Hippocampal formation (tissue), 2 donors: ENCODE results near the gene ABCC2.

ENCODE experiments used
- DNase-seq, 2 donors: peaks; one replicate each; lab custom pipeline; 2025; lab: John Stamatoyannopoulos, UW

ABCC2 gene

DNA sequence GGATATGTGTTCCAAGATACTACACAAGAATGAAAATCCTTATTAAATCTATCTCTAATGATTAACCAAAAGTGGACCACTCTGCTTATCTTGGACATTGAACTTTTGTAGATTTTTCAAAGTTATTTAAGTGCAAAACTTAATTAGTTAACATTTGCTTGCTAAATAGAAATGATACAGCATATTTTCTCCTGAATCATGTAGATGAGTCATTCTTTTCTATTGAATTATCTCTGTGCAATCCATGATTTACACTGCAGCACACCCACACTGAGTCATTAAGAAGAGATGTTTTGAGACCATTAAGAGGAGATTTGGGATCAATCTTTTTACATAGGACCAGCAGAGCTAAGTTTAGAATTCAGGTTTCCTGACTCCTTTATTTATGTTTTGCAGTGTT lies 6.6 kb upstream of the ABCC2 start:
- no peak for DNase-seq

GRCh38 chr10:99777918-99778714 lies 4.3 kb upstream of the ABCC2 start:
- no peak for DNase-seq

DNA sequence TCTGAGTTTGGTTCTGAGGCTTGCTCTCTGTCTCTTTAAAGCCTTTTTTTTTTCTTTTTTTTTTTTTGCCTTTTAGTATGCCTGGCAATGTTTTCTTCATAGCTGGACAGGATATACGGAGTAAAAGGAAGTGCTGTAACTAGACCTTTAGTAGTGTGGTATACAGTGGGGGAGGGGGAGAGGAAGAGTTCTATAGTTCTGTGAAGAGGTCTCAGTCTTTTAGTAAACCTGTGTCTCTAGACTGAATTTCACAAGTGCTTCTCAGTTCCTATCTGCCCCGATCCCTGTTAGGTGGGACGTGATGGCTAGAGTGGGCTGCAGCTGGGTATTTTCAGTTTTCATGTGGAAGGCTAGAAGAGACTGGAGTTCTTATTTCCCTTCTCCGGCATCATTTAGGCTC lies 3.1 kb upstream of the ABCC2 start:
- no peak for DNase-seq

- no peak for DNase-seq
These were observed 558 bp upstream of the ABCC2 start for GRCh38 chr10:99781734-99782429.

- DNase-seq = no peak
These were observed 1.7 kb downstream of the ABCC2 start for GRCh38 chr10:99784016-99784726.

DNA sequence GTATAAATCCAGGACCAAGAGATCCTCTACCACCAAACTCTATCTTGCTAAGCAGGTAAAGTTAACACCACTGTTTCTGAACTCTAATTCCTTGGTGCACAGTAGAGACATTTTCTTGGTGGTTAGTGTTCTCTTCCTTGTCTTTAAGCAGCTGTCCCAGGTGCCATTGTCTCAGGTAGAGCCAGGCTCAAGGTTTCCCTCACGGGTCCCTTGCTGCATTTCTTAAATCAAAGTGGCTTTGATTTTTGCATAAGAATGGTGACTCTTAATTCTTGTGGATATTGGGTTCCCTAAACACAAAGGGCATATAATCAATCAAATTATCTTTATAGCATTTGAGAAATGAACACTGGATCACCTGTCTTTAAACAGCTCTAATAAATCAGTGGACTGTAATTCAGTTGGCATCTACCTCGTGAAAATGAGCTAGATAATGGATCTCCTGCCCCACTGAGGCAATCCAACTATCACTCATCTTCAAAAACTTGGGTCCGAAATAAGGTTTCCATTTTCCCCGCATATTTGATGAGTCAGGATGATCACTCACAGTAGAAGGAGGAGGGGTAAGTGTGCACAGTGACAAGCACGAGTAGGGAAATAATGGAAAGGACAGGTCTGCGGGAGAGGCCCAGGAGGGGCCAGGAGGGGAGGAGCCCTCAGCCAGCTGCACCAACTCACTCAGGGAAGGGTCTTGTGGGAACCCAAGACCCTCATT lies 2.4 kb downstream of the ABCC2 start:
- no peak for DNase-seq

DNA sequence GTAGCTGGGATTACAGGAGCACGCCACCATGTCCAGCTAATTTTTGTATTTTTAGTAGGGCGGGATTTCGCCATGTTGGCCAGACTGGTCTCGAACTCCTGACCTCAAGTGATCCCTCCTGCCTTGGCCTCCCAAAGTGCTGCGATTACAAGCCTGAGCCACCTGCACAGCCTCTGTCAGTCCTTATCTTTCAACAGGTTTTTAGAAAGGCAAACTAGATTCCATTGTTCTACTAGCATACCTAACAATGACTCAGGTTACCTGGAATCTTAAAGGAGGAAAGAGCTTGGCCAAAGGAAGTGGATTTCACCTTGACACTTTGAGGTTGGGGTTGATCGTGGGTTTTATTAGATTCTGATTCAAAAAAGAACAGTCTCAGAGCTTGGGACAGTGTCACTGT lies 3.2 kb downstream of the ABCC2 start:
- no peak for DNase-seq

GRCh38 chr10:99787311-99787710 lies 4.9 kb downstream of the ABCC2 start:
- DNase-seq = no peak

DNA sequence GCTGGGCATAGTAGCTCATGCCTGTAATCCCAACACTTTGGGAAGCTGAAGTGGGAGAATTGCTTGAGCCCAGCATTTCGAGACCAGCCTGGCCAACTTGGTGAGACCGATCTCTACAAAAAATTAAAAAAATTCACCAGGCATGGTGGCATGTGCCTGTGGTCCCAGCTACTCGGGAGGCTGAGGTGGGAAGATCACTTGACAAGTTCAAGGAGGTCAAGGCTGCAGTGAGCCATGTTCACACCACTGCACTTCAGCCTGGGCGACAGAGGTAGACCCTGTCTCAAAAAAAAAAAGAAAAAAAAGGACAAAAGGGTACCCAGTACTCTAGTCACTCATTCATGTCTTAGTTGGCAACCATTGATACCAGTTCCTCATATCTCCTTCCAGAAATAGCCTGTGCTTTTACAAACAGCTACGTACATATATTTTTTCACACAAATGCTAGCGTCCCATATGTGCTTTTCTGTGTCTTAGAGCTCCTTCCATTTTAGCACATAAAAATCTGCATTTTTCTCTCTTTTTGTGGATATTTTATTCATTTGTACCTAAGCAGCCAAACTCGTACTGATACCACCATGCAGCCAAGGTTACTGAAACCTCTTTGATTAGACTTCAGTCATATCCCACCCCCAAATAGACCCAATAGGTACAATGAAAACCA lies 5.5 kb downstream of the ABCC2 start:
- DNase-seq = no peak

GRCh38 chr10:99788598-99789256 lies 6.3 kb downstream of the ABCC2 start:
- DNase-seq = peak in 1 of 2 donors; percentile 18

DNA sequence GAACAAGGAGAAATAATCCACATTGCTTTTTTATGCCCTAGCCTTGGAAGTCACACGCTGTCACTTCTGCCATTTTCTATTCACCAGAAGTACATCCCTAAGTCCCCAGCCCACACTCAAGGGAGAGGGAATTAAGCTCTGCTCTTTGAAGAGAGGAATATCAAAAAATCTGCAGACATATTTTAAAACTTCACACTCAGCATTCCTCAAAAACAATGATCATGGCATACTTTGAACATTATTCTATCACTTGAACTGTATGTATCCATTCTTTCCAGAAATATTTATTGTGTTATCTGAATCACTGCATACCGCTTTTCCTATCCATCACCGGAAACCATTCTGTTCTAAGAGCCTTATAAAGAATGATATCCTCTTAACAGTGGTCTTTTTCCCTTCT lies 9.4 kb downstream of the ABCC2 start:
- no peak for DNase-seq

DNA sequence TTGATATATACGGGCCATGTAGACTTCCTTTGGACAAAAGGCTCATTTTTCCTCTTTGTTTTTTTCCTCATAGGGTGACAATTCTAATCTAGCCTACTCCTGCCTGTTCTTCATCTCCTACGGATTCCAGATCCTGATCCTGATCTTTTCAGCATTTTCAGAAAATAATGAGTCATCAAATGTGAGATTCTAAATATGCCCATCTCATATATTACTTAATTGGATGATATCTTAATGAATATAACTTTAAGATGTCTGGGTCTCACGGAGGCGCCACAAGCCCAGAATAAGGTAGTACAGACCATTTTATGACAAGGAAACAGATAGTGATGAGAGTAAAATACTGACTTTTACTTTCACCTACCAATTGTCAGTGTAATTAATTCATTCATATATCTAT lies 11.4 kb downstream of the ABCC2 start:
- no peak for DNase-seq

- no peak for DNase-seq
These were observed 14.5 kb downstream of the ABCC2 start for GRCh38 chr10:99796928-99797327.

- DNase-seq = no peak
These were observed 15.6 kb downstream of the ABCC2 start for GRCh38 chr10:99798031-99798430.

DNA sequence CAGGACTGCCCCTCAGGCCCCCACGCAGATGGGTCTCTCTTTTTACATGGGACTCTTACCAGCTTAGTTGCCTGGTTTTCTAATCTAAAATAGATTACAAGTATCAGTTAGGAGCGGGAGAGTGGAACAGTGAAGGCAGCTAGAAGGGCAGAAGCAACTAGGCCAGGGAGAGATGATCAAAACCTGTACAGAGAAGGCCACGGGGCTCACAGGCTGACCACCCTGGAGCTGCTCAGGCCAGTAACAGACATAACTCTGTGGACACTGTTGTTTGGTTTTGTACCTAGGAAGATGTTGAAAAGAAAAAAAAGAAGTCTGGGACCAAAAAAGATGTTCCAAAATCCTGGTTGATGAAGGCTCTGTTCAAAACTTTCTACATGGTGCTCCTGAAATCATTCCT lies 16.5 kb downstream of the ABCC2 start:
- DNase-seq = no peak

DNA sequence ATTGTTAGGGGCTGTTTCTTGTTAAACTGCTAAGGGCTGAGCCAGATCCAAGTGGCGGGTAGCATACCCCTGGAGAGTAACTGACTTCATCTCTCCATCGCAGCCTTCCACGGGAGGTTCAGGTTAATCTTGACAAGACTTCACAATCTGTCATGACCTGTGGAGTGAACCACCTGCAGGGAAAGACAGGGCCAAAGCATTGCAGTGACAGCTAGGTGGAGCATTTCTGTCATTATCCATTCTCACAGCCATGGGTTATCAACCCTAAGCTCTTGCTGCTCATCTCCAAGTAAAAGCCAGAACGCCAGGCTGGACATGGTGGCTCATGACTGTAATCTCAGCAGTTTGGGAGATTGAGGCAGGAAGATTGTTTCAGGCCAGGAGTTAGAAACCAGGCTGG lies 17.2 kb downstream of the ABCC2 start:
- DNase-seq = no peak

- DNase-seq = no peak
These were observed 22.0 kb downstream of the ABCC2 start for GRCh38 chr10:99804471-99804870.

DNA sequence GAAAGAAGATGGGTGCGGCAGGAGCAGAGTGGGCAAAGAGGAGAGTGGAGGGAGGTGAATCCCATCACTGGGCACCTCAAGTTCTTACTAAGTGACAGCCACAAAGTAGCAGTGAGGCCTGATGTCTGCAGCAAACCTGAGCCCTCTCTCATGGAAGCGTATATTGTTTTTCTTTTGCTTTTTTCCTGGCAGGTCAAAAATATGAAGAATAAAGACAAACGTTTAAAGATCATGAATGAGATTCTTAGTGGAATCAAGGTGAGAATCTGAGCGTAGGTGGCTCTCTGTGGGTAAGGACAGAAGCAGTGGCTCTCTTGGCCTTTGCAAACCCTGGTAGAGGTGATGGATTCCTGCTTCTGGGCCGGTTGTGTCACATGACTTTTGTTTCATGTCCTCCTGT lies 22.8 kb downstream of the ABCC2 start:
- DNase-seq = no peak

DNA sequence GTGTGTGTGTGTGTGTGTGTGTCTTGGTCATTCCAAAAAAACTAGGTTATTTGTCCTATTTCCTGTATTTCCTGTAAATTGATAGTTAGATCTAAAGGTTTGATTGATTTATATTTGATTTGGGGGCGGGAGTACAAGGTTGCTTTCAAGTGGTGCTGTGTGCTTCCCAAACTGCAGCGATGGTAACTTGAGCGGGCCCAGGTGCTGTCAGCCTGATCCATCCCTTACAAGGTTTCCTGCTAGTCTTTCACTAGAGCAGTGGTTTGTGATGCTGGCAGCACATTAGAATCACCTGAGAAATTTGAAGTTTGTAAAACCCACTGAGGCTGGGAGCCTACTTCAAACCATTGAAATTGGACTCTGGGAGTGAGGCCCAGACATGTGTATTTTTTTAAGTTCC lies 23.7 kb downstream of the ABCC2 start:
- no peak for DNase-seq

DNA sequence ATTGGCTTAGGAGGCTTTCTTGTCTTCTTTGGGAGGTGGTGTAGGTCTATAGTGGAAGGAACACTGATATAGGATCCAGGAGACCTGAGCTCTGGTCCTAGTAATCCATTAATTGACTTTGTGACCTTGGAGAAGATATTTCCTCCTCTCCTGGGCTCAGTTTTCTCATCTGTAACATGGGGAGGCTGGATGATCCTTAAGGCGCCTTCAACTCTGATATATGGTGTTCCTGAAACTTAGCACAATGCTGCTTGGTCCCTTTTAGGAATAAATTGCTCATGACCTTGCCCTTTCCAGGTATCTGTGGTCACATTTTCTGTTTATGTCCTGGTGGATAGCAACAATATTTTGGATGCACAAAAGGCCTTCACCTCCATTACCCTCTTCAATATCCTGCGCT lies 25.3 kb downstream of the ABCC2 start:
- DNase-seq = no peak

- no peak for DNase-seq
These were observed 25.8 kb downstream of the ABCC2 start for GRCh38 chr10:99808270-99808669.
